Progenitor cell of endocrine pancreas (in vitro differentiated cells): Measurements from ENCODE around the gene NFYC. TPM values are rescaled to one million over a fixed set of nuclear protein-coding genes. Genes with fewer than 3 reads are reported as not detected.

Source experiments
- DNase-seq: peaks from one replicate; pipeline ENCODE4 v3.0.0; 2021; ENCODE audit warnings: low spot score; ENCODE audit not compliant: unreplicated experiment
- H3K27ac Mint-ChIP-seq: 2 replicates; pipeline ENCODE4 v1.8.0; 2021; ENCODE audit warnings: mild to moderate bottlenecking, moderate library complexity, mixed read lengths
- H3K27me3 Mint-ChIP-seq: 2 replicates; pipeline ENCODE4 v1.8.0; 2021; ENCODE audit warnings: mixed read lengths
- H3K36me3 Mint-ChIP-seq: 2 replicates; pipeline ENCODE4 v1.8.0; 2022; ENCODE audit warnings: mixed read lengths; ENCODE audit not compliant: insufficient read depth
- H3K4me1 Mint-ChIP-seq: 2 replicates; pipeline ENCODE4 v1.8.0; 2021; ENCODE audit warnings: low read depth, mixed read lengths
- H3K4me3 Mint-ChIP-seq: 2 replicates; pipeline ENCODE4 v1.8.0; 2021; ENCODE audit warnings: low read depth, mild to moderate bottlenecking, moderate library complexity, mixed read lengths
- H3K9me3 Mint-ChIP-seq: 2 replicates; pipeline ENCODE4 v1.8.0; 2021; ENCODE audit warnings: low read depth, mixed read lengths
- CTCF ChIP-seq: fragments of 200-600 bp; sonication (generic); IDR thresholded peaks from one replicate; pipeline ENCODE4 v1.5.0; 2021; ENCODE audit warnings: antibody characterized with exemption, mild to moderate bottlenecking; ENCODE audit not compliant: unreplicated experiment
- total RNA-seq: library from RNA; stranded (reverse); gene quantifications from 2 replicates; pipeline ENCODE4 v1.2.1, GENCODE V29; 2021

NFYC gene
- total RNA-seq, 1 donor from 2014 or later, result 73.4 TPM

- Mint-ChIP-seq H3K4me1 (no peaks in the 10 kb centered on the region), H3K27me3 (peaks cover 46% of the 10 kb centered on the region), H3K9me3 (no peaks in the 10 kb centered on the region), H3K27ac (no peak overlapping the region), H3K4me3 (no peak overlapping the region), H3K36me3 (no peaks in the 10 kb centered on the region)
- TF ChIP-seq CTCF, result no peak
- no peak for DNase-seq
These were observed 104.5 kb downstream of the NFYC start for GRCh38 chr1:40795811-40796586.

- H3K9me3 Mint-ChIP-seq, result no peaks in the 10 kb centered on the region
- DNase-seq, result no peak
- H3K4me3 Mint-ChIP-seq, result no peak overlapping the region
- peaks cover 56% of the 10 kb centered on the region for H3K27me3 Mint-ChIP-seq
- no peak for TF ChIP-seq CTCF
- no peak overlapping the region for H3K27ac Mint-ChIP-seq
- H3K36me3 Mint-ChIP-seq, result no peaks in the 10 kb centered on the region
- H3K4me1 Mint-ChIP-seq, result no peaks in the 10 kb centered on the region
These were observed 105.6 kb downstream of the NFYC start for GRCh38 chr1:40796939-40797667.

GRCh38 chr1:40797668-40798010 is 106.1 kb downstream of the NFYC start:
- no peak overlapping the region for H3K4me3 Mint-ChIP-seq
- no peak for TF ChIP-seq CTCF
- no peaks in the 10 kb centered on the region for H3K36me3 Mint-ChIP-seq
- H3K9me3 Mint-ChIP-seq, result no peaks in the 10 kb centered on the region
- H3K27me3 Mint-ChIP-seq, result peaks cover 56% of the 10 kb centered on the region
- H3K27ac Mint-ChIP-seq, result no peak overlapping the region
- no peaks in the 10 kb centered on the region for H3K4me1 Mint-ChIP-seq
- DNase-seq, result no peak

GRCh38 chr1:40798366-40799281 is 107.1 kb downstream of the NFYC start:
- no peak for TF ChIP-seq CTCF
- H3K4me3 Mint-ChIP-seq, result no peak overlapping the region
- H3K27ac Mint-ChIP-seq, result no peak overlapping the region
- no peaks in the 10 kb centered on the region for H3K36me3 Mint-ChIP-seq
- no peaks in the 10 kb centered on the region for H3K4me1 Mint-ChIP-seq
- no peak for DNase-seq
- H3K27me3 Mint-ChIP-seq, result peaks cover 50% of the 10 kb centered on the region
- H3K9me3 Mint-ChIP-seq, result no peaks in the 10 kb centered on the region

GRCh38 chr1:40799351-40799867 is 107.9 kb downstream of the NFYC start:
- no peaks in the 10 kb centered on the region for H3K4me1 Mint-ChIP-seq
- H3K27ac Mint-ChIP-seq, result no peak overlapping the region
- no peak for TF ChIP-seq CTCF
- H3K4me3 Mint-ChIP-seq, result no peak overlapping the region
- no peak for DNase-seq
- no peaks in the 10 kb centered on the region for H3K36me3 Mint-ChIP-seq
- H3K9me3 Mint-ChIP-seq, result no peaks in the 10 kb centered on the region
- H3K27me3 Mint-ChIP-seq, result peaks cover 45% of the 10 kb centered on the region
